PC-3 (cell line): Measurements from ENCODE around the gene NDUFA13.

Source experiments
- CTCF ChIP-seq: fragments of 300-600 bp; sonication (generic); conservative IDR thresholded peaks from 2 replicates; pipeline ENCODE4 v1.5.1; 2017; ENCODE audit warnings: antibody characterized with exemption, low read depth, mild to moderate bottlenecking, low read length
- EZH2 ChIP-seq: fragments of 300-600 bp; sonication (generic); IDR thresholded peaks from one replicate; pipeline ENCODE4 v1.6.1; 2017; ENCODE audit warnings: antibody characterized with exemption, mild to moderate bottlenecking, low read length; ENCODE audit not compliant: unreplicated experiment

GRCh38 chr19:19540064-19540714 lies 24.2 kb downstream of the NDUFA13 start:
- TF ChIP-seq EZH2 (no peak), CTCF (no peak)
